A549 (cell line): ENCODE results near the gene TMEM200A. TPM values are rescaled to one million over a fixed set of nuclear protein-coding genes. Genes with fewer than 3 reads are reported as not detected.

ENCODE experiments used
- ATAC-seq, 2 experiments: fragments of 200-7000 bp in 1 of 2; fragments of >200 bp in 1 of 2; cut with Nextera tagmentation in 1 of 2; cut with Tn5 transposase in 1 of 2; 3 replicates each; pipeline versions ENCODE4 v1.8.0 to v1.9.1; 2018 to 2020; ENCODE audit warnings: mild to moderate bottlenecking in 1 of 2, moderate library complexity in 1 of 2
- CTCF ChIA-PET: fragments of 300-600 bp; sonication (Branson Sonifier 250); formaldehyde crosslinking; extraction: SDS; loops from one replicate; lab custom pipeline; 2021; ENCODE audit warnings: antibody characterized with exemption, inconsistent platforms; lab: Yijun Ruan, JAX
- POLR2A ChIA-PET: fragments of 350-600 bp; formaldehyde crosslinking; extraction: SDS; loops from one replicate; lab custom pipeline; 2021; ENCODE audit warnings: antibody characterized with exemption, inconsistent platforms; lab: Yijun Ruan, JAX
- DNase-seq, 2 experiments: peaks; one replicate each; pipeline versions ENCODE4 v3.0.0 to v3.0.0-alpha.2; 2011 to 2016; ENCODE audit warnings: low read depth in 1 of 2, low spot score in 1 of 2
- FAIRE-seq: peaks from 2 replicates; lab custom pipeline; 2011; peaks lifted over from hg19 to GRCh38; lab: Jason Lieb, UNC
- H3K27ac ChIP-seq, 2 experiments: fragments of >200 bp; sonication (Bioruptor Twin); formaldehyde crosslinking; 3 replicates each; pipeline ENCODE4 v1.5.1; 2016 to 2017
- H3K4me1 ChIP-seq: fragments of >200 bp; sonication (Bioruptor Twin); formaldehyde crosslinking; 3 replicates; pipeline ENCODE4 v1.6.1; 2016
- H3K4me2 ChIP-seq: fragments of >200 bp; sonication (Bioruptor Twin); formaldehyde crosslinking; 3 replicates; pipeline ENCODE4 v1.6.1; 2016
- H3K4me3 ChIP-seq: fragments of >200 bp; sonication (Bioruptor Twin); formaldehyde crosslinking; 3 replicates; pipeline ENCODE4 v1.5.1; 2016
- H3K9me3 ChIP-seq: fragments of >200 bp; sonication (Bioruptor Twin); formaldehyde crosslinking; 3 replicates; pipeline ENCODE4 v1.6.1; 2016
- ATOH8 ChIP-seq: fragments of 250-450 bp; sonication (Bioruptor Pico); IDR thresholded peaks from 2 replicates; pipeline ENCODE4 v1.5.0; 2020; ENCODE audit warnings: low read depth, mild to moderate bottlenecking, moderate library complexity
- BCL3 ChIP-seq: fragments of >200 bp; sonication (Bioruptor Twin); formaldehyde crosslinking; IDR thresholded peaks from 3 replicates; pipeline ENCODE4 v1.6.1; 2016
- BHLHE40 ChIP-seq: IDR thresholded peaks from 2 replicates; pipeline ENCODE4 v1.6.1; 2012; ENCODE audit warnings: low read depth, low read length, inconsistent platforms
- CBX8 ChIP-seq: fragments of 200-600 bp; sonication (generic); IDR thresholded peaks from 2 replicates; pipeline ENCODE4 v1.6.1; 2016
- CHD2 ChIP-seq: fragments of 150-350 bp; IDR thresholded peaks from 2 replicates; pipeline ENCODE4 v1.6.1; 2014; ENCODE audit warnings: low read length; ENCODE audit not compliant: partially characterized antibody
- CTCF ChIP-seq: fragments of >200 bp; sonication (Bioruptor Twin); formaldehyde crosslinking; IDR thresholded peaks from 3 replicates; pipeline ENCODE4 v1.5.1; 2016
- EHMT2 ChIP-seq: fragments of 200-600 bp; sonication (generic); IDR thresholded peaks from 2 replicates; pipeline ENCODE4 v1.6.1; 2016; ENCODE audit warnings: antibody characterized with exemption, low read depth, mild to moderate bottlenecking, moderate library complexity
- GATA3 ChIP-seq: IDR thresholded peaks from 2 replicates; pipeline ENCODE4 v1.6.1; 2012; ENCODE audit warnings: borderline replicate concordance
- HDAC2 ChIP-seq: fragments of 200-600 bp; sonication (generic); IDR thresholded peaks from 2 replicates; pipeline ENCODE4 v1.6.1; 2016
- HOXB13 ChIP-seq: fragments of 250-450 bp; sonication (Bioruptor Pico); IDR thresholded peaks from 2 replicates; pipeline ENCODE4 v1.5.0; 2020; ENCODE audit warnings: low read depth, mild to moderate bottlenecking, moderate library complexity
- KDM1A ChIP-seq: fragments of 200-600 bp; sonication (generic); IDR thresholded peaks from 2 replicates; pipeline ENCODE4 v1.6.1; 2016; ENCODE audit warnings: low read depth, mild to moderate bottlenecking
- PHF8 ChIP-seq: fragments of 200-600 bp; sonication (generic); IDR thresholded peaks from 2 replicates; pipeline ENCODE4 v1.6.1; 2016; ENCODE audit warnings: low read depth, mild to moderate bottlenecking, antibody characterized with exemption, moderate library complexity, borderline replicate concordance
- POLR2A ChIP-seq: IDR thresholded peaks from 2 replicates; pipeline ENCODE4 v1.6.1; 2012; ENCODE audit warnings: mild to moderate bottlenecking, low read length
- RAD21 ChIP-seq, 2 experiments: fragments of >200 bp in 1 of 2; sonication (Bioruptor Twin) in 1 of 2; formaldehyde crosslinking in 1 of 2; IDR thresholded peaks in 1 of 2; conservative IDR thresholded peaks in 1 of 2; 2 replicates in 1 of 2; 3 replicates in 1 of 2; pipeline ENCODE4 v1.6.1; 2012 to 2018; ENCODE audit warnings: inconsistent platforms in 1 of 2
- RCOR1 ChIP-seq: fragments of 150-350 bp; IDR thresholded peaks from 2 replicates; pipeline ENCODE4 v1.6.1; 2014; ENCODE audit warnings: antibody characterized with exemption, low read length, low read depth
- TP53 ChIP-seq: fragments of 250-450 bp; sonication (Bioruptor Pico); IDR thresholded peaks from 2 replicates; pipeline ENCODE4 v1.5.0; 2021; ENCODE audit warnings: mild to moderate bottlenecking, moderate library complexity
- ZFP36 ChIP-seq: fragments of 450-650 bp; IDR thresholded peaks from 2 replicates; pipeline ENCODE4 v1.6.1; 2014; ENCODE audit warnings: borderline replicate concordance; ENCODE audit not compliant: partially characterized antibody
- ZNF302 ChIP-seq: fragments of 250-450 bp; sonication (Bioruptor Pico); IDR thresholded peaks from 2 replicates; pipeline ENCODE4 v1.9.0; 2021; ENCODE audit warnings: inconsistent platforms, mild to moderate bottlenecking, moderate library complexity
- ZSCAN20 ChIP-seq: fragments of 250-450 bp; sonication (Bioruptor Pico); IDR thresholded peaks from 2 replicates; pipeline ENCODE4 v1.8.0; 2022; ENCODE audit warnings: mild to moderate bottlenecking, moderate library complexity
- WGBS: methylation state at CpG from one replicate; pipeline ENCODE4 v1.1.6; 2017; ENCODE audit errors: missing lambda C conversion rate; 5-methylcytosine and 5-hydroxymethylcytosine counted together
- polyA plus RNA-seq, 4 experiments: library from polyadenylated mRNA; depleted of rRNA in 3 of 4; stranded (reverse); fragments of >200 nt; fragmentation: RNase III in 1 of 4; extraction: RNeasy Plus Mini Kit Qiagen cat#74134 plus additional on column Dnase treatment in 1 of 4; gene quantifications; 2 replicates in 3 of 4; 3 replicates in 1 of 4; pipeline ENCODE4 v1.2.3, GENCODE V29; 2011 to 2017
- TF ChIP-seq, protein P1 (sequence below): fragments of 450-650 bp; IDR thresholded peaks from 2 replicates; pipeline ENCODE4 v1.6.1; 2014; ENCODE audit warnings: antibody characterized with exemption
- TF ChIP-seq, protein P2 (sequence below): fragments of 200-600 bp; sonication (generic); IDR thresholded peaks from 2 replicates; pipeline ENCODE4 v1.6.1; 2016; ENCODE audit warnings: antibody characterized with exemption, mild to moderate bottlenecking, moderate library complexity
- TF ChIP-seq, protein P3 (sequence below): IDR thresholded peaks from 2 replicates; pipeline ENCODE4 v1.6.1; 2012; ENCODE audit warnings: low read depth, borderline replicate concordance
- TF ChIP-seq, protein P4 (sequence below): fragments of 150-350 bp; IDR thresholded peaks from 2 replicates; pipeline ENCODE4 v1.6.1; 2014; ENCODE audit warnings: low read depth, mild to moderate bottlenecking, low read length

TMEM200A gene
- polyA plus RNA-seq, 2 of the 4 experiments (the other 2 are of a cell fraction), result 0.03 TPM; not detected in 1

- Histone ChIP-seq H3K4me3 (no peak overlapping the region), H3K9me3 (no peaks in the 10 kb centered on the region), H3K27ac (no peak overlapping the region), H3K4me2 (no peak overlapping the region), H3K4me1 (0 out of 3 replicates have a peak, but pooled peaks cover 2% of the 10 kb centered on the region)
- CTCF ChIA-PET, result no interaction called here
- no peak for FAIRE-seq
- no peak for DNase-seq
- TF ChIP-seq, protein P1, sequence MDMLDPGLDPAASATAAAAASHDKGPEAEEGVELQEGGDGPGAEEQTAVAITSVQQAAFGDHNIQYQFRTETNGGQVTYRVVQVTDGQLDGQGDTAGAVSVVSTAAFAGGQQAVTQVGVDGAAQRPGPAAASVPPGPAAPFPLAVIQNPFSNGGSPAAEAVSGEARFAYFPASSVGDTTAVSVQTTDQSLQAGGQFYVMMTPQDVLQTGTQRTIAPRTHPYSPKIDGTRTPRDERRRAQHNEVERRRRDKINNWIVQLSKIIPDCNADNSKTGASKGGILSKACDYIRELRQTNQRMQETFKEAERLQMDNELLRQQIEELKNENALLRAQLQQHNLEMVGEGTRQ, result no peak
- TF ChIP-seq CHD2 (no peak), HOXB13 (CRISPR knock-in tag) (no peak), POLR2A (no peak), RCOR1 (no peak), BCL3 (no peak), GATA3 (no peak), HDAC2 (no peak)
- POLR2A ChIA-PET, result no interaction called here
- ATAC-seq, result no peak
- 0% methylated on average over 1 of the region's 1 CpG for WGBS
Observed at GRCh38 chr6:130367767-130368166, 1.9 kb downstream of the TMEM200A start.

DNA sequence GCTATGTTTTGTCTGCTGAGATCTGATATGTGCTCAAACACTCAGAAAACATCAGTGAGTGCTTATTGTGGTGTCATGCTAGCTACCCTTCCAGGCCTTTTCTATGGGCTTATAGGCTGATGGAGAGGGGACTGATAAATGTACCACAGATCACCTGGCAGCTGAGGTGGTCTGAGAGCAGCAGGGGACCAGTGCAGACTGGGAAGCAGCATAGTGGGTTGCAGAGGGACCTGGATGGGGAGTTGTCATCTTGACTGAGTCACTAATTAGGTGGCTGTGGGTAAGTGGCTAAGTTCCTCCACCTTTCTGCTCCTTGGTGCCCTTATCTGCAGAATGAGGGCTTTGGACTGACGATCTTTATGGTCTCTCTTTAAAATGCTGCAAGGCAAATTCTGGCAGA, 2.8 kb downstream of the TMEM200A start:
- WGBS, result 0% methylated on average over 1 of the region's 1 CpG
- Histone ChIP-seq H3K4me3 (no peak overlapping the region), H3K4me2 (no peak overlapping the region), H3K27ac (no peak overlapping the region), H3K9me3 (no peaks in the 10 kb centered on the region), H3K4me1 (0 out of 3 replicates have a peak, but pooled peaks cover 2% of the 10 kb centered on the region)
- ATAC-seq (no peak), FAIRE-seq (no peak), DNase-seq (no peak)
- POLR2A ChIA-PET, result no interaction called here
- TF ChIP-seq PHF8, result no peak
- no peak for TF ChIP-seq ZSCAN20
- TF ChIP-seq, protein P2, sequence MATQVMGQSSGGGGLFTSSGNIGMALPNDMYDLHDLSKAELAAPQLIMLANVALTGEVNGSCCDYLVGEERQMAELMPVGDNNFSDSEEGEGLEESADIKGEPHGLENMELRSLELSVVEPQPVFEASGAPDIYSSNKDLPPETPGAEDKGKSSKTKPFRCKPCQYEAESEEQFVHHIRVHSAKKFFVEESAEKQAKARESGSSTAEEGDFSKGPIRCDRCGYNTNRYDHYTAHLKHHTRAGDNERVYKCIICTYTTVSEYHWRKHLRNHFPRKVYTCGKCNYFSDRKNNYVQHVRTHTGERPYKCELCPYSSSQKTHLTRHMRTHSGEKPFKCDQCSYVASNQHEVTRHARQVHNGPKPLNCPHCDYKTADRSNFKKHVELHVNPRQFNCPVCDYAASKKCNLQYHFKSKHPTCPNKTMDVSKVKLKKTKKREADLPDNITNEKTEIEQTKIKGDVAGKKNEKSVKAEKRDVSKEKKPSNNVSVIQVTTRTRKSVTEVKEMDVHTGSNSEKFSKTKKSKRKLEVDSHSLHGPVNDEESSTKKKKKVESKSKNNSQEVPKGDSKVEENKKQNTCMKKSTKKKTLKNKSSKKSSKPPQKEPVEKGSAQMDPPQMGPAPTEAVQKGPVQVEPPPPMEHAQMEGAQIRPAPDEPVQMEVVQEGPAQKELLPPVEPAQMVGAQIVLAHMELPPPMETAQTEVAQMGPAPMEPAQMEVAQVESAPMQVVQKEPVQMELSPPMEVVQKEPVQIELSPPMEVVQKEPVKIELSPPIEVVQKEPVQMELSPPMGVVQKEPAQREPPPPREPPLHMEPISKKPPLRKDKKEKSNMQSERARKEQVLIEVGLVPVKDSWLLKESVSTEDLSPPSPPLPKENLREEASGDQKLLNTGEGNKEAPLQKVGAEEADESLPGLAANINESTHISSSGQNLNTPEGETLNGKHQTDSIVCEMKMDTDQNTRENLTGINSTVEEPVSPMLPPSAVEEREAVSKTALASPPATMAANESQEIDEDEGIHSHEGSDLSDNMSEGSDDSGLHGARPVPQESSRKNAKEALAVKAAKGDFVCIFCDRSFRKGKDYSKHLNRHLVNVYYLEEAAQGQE, result no peak
- TF ChIP-seq, protein P3, sequence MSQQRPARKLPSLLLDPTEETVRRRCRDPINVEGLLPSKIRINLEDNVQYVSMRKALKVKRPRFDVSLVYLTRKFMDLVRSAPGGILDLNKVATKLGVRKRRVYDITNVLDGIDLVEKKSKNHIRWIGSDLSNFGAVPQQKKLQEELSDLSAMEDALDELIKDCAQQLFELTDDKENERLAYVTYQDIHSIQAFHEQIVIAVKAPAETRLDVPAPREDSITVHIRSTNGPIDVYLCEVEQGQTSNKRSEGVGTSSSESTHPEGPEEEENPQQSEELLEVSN, result no peak
- TF ChIP-seq ZFP36, result no peak
- no peak for TF ChIP-seq GATA3
- TF ChIP-seq, protein P4, sequence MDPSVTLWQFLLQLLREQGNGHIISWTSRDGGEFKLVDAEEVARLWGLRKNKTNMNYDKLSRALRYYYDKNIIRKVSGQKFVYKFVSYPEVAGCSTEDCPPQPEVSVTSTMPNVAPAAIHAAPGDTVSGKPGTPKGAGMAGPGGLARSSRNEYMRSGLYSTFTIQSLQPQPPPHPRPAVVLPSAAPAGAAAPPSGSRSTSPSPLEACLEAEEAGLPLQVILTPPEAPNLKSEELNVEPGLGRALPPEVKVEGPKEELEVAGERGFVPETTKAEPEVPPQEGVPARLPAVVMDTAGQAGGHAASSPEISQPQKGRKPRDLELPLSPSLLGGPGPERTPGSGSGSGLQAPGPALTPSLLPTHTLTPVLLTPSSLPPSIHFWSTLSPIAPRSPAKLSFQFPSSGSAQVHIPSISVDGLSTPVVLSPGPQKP, result no peak
- no peak for TF ChIP-seq ZNF302 (CRISPR knock-in tag)
- TF ChIP-seq RAD21 (conservative IDR thresholded peaks at IDR 0.05 in 1 of 2, IDR thresholded peaks at IDR 0.05 in 1 of 2), result no peak
- TF ChIP-seq KDM1A, result no peak
- no peak for TF ChIP-seq CBX8
- TF ChIP-seq RCOR1, result no peak
- TF ChIP-seq TP53 (CRISPR knock-in tag), result no peak
- no peak for TF ChIP-seq CTCF
- TF ChIP-seq ATOH8 (CRISPR knock-in tag), result no peak
- no peak for TF ChIP-seq BHLHE40
- no peak for TF ChIP-seq EHMT2
- no peak for TF ChIP-seq CHD2
- CTCF ChIA-PET, result interaction anchor here (0.5 kb wide), 1 partner anchor 325 kb away, joined by 4 read pairs; no protein-coding TSS in a partner anchor
